Activated T-cell treated with anti-CD3 and anti-CD28 coated beads for 1 hour (primary cell): ENCODE results near the gene ACTL6A.
A peak's percentile ranks its signal among the peaks of the same experiment; 100 is the strongest.

Experiments used
- DNase-seq: peaks from one replicate; pipeline ENCODE4 v3.0.0-alpha.2; 2020; ENCODE audit warnings: low read depth

Gene ACTL6A

DNA sequence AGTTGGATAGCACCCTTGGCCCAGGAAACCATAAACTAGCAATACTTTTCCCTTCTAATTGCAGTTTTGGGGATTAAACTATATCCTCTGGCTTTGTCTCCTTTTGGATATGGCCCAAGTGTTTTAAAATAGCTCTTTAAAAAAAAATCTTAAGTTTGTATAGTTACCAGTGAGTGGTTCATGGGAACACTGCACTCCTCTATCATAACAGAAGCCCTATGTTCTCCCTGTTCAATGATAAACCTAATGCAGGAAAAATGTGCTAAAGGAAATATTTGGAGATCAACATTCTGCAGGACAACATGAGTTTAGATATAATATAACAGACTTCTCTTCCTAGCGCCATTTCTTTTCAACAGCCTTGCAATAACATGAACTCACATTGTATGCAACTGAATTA lies 28.6 kb downstream of the ACTL6A start:
- DNase-seq: no peak

DNA sequence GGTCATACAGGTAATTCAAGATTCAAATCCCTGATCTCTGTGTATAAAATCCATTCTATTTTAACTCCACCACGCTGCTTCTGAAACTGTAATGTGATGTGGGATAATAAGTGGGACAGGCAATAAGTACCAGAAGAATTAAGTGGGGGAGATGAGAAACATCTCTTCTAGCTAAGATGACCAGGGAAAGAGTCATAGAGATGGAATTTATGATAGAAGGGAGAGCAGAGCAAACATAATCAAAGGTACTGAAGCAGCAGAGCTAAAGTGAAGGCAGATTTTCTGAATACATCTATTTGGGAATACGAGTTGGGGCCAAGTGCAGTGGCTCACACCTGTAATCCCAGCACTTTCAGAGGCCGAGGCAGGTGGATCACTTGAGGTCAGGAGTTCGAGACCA lies 36.8 kb downstream of the ACTL6A start:
- no peak for DNase-seq

DNA sequence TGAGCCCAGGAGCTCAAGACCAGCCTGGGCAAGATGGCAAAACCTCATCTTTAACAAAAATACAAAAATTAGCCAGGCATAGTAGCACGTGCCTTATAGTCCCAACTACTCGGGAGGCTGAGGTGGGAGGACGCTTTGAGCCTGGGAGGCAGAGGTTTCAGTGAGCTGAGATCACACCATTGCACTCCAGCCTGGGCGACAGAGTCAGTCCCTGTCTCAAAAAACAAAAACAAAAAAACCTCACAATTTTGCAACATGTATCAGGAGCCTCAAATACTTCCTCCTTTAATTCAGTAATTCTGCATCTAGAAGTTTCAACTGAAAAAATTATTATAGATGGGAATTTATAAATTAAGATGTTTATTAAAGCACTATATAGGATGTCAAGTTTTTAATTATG lies 40.6 kb downstream of the ACTL6A start:
- no peak for DNase-seq

DNA sequence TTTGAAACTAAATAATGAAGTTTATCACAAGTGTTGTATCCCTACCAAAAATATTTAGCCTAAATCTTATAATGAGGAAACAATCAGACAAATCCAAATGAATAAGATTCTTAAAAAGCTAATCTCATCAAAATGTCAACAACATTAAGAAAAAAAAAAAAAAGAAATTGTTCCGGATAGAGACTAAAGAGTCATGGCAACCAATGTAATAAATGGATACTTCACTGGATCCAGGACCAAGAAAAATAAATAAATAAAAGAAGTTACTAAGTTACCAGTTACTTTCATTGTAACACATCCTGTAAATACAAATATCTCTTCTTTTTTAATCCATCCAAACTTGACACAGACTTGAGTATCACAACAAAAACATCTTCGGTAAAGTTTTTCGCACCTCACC lies 41.1 kb downstream of the ACTL6A start:
- DNase-seq: no peak

DNA sequence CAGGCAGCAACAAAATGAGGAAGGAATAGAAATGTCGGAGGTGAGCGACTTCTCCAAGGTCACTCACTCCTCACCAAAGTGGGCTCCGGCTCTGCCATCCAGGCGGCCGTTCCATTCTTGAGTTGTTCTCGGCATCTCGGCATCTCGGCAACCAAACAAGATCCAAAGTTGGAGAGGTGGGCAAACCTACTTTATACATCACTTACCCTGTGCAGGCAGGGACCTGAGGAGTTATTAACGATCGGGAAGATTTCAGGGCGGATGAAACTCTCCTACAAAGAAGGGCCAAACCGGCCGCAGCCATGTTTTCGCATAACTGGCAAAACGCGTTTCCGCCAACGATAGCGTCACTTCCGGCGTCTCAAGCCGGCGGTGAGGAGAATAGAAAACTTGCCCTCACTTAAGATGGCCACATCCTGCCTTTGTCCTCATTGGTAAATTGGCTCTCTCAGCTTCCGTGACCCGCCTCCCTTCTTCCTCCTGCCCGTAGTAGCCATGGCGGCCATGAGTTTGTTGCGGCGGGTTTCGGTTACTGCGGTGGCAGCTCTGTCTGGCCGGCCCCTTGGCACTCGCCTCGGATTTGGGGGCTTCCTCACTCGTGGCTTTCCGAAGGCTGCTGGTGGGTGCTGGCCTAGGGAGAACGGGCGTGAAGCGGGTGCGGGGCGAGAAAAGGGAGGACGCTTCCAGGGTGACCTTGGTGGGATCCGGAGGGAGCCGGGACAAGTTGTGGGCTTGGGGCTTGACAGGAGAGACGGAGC lies 41.8 kb downstream of the ACTL6A start, which contains the start of the genes MRPL47 and NDUFB5:
MRPL47 (minus strand) TSS at position 318 of the 758 bp plus-strand sequence; CDS start at position 304, 14 bp downstream.
NDUFB5 (plus strand) TSS at position 474 of the 758 bp plus-strand sequence; CDS start at position 496, 22 bp downstream.
- peak; percentile 84 for DNase-seq

DNA sequence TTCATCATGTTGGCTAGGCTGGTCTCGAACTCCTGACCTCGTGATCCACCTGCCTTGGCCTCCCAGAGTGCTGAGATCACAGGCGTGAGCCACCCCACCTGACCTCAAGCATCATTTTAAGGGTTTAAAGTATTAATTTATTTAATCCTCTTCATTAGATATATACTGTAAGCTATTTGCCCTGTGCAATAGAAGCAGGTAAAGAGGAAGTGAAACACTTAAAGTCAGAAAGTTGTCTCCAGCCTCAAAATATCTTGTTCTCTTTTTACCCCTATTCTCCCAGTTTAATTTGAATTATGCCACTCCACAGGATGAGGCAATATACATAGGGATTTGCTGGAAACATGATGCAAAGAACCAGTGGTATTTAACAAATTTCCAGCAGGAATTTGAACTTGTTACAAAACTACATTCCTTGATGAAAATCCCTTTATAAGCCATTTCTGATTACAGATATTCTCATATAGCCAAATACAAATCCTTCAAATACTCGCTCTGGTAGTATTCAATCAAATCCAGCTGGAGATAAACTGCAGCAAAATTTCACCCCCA lies 43.9 kb downstream of the ACTL6A start:
- no peak for DNase-seq

DNA sequence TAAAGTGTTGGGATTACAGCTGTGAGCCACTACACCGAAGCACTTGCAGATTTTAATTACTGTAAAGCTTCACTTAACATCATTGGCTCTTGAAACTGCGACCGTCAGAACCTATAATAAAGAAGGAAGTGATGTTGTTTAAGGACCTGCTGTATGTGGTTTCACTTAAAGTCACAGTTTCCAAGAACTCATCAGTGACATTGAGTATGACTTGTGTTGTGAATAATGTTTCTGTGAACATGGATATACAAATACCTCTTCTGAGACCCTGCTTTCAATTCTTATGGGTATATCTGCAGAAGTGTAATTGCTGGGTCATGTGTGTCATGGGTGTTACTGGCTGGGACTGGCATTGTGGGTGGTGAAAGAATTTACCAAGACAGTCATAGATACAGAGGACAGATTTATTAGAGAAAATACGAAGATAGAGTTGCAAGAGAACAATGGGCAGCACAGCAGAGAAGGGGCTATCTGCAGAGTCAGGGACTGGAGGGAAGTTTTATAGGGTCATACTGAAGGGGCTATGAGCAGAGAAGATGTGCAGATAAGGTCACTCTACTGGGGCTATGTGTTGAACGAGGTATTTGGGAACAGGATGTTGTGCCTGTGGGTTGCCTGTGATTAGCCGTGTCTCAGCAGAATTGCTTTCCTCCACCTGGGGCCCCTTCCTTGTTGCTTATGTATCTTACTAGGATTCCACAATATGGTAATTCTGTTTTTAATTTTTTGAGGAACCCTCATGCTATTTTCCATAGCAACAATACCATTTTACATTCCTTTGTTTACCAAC lies 46.4 kb downstream of the ACTL6A start:
- DNase-seq: no peak

DNA sequence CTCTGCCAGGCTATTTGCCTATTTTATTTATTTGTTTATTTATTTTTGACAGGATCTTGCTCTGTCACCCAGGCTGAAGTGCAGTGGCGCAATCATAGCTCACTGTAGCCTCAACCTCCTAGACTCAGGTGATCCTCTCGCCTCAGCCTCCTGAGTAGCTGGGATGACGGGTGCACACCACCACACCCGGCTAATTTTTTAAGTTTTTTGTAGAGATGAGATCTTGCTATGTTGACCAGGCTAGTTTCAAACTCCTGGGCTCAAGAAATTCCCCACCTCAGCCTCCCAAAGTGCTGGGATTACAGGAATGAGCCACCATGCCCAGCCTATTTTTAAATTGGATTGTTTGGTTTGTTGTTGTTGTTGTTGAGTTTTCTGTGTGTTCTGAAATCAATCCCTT lies 47.3 kb downstream of the ACTL6A start:
- DNase-seq: no peak

DNA sequence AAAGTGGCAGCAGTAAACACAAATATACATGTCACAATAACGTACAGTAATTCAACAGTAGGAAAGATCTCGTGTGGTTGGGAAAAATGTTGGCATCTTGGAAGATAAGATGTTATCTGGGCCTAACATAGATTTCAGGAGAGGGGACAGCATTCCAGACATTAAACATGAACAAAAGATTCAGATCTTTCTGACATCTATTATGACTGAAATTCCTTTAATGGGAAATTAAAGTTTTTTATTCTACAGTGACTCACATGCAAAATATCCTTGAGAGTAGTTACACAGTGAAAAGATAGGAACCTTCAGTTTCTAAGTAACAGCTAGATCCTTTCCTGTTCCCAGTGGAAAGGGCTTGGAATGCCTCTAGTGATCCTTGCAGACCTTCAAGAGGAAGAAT lies 51.1 kb downstream of the ACTL6A start:
- no peak for DNase-seq

DNA sequence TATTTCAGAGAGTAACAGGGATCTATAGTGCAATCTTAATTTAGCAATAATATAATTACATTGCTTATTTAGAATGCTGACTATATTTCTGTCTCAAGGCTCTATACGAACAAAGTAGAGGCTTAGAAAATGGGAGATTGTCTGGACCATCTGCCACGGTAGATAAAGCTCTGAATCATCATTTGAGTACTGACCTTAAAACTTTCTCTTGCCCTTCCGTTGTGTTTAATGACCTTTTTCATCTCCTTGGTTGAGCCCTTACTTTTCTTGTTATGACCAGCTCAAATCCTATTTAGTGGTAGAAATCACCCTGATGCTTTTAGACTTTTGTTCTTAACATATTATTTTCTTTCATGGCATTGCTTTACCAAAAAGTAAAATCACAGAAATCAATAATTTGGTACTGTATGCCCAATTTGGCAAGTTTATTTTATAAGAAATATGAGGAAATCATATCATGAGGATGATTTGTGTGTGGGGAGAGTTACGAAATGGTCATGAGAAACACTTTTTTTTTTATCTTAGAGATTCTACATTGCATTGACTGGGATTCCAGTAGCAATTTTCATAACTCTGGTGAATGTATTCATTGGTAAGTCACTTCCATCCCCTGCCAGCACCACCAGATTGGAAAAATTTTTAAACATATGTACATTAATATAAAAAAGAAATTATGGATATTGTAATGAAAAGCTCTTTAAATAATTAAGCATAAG lies 52.9 kb downstream of the ACTL6A start:
- DNase-seq: no peak

DNA sequence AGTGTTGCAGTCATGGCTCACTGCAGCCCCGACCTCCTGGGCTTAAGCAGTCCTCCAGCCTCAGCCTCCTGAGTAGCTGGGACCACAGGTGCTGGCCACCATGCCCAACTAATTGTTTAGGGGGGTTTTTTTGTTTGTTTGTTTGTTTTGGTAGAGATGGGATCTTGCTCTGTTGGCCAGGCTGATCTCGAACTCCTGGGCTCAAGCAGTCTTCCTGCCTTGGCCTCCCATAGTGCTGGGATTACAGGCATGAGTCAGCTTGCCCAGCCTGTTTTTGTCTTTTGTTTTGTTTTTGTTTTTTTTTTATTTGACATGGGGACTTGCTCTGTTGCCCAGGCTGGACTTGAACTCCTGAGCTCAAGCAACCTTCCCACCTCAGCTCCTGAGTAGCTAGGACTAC lies 59.3 kb downstream of the ACTL6A start:
- DNase-seq: no peak

DNA sequence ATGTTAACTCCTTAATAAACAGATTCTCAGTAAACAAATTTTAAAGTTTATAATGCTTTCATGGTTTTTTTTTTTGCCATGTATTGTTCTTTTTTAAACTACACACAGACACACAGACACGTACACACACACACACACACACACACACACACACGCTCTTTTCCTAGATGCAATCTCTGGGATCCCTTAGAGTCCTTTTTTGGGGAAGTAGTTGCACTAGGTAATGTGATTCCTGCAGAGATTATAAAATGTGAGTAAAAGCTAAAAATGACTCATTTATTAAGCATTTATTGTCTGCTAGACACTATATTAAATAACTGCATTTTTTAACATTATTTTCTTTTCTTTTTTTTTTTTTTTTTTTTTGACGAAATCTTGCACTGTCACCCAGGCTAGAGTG lies 61.7 kb downstream of the ACTL6A start:
- no peak for DNase-seq

DNA sequence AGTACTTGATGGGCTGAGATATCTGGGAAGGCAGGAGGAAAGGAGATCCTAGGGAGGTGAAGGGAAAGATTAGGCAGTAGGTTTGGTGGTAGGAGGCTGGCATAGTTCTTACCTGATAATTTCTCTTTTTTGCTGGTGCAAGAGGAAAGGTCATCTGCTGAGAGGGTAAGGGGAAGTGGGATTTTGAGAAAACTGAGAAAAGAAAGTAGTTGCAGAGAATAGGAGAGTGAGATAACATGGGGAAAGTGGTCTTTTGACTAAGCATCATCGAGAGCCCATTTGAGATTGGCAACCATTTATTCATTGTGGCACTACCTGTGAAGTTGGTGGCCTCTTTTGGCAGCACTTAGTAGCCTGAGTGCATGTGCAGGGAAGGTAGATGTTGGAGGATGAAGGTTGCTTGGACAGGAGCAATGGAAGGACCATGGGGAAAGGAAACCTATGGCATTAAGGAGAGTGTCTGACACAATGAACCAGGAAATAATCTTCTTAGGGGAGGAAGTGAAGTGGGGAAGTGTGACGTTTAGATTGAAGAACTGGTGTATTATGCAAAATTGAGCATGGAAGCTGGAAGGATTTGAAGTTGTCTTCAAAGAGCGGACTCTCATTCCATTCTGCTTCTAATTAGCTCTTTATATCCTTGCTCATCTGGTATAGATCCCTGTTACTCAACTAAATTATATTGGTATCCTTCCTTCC lies 68.2 kb downstream of the ACTL6A start:
- no peak for DNase-seq
